Neural progenitor cell (in vitro differentiated cells): Measurements from ENCODE around the gene NFATC4. TPM values are rescaled to one million over a fixed set of nuclear protein-coding genes. Genes with fewer than 3 reads are reported as not detected.

Source experiments
- DNase-seq: peaks from one replicate; pipeline ENCODE4 v3.0.0-alpha.2; 2016; ENCODE audit warnings: low spot score
- H2AFZ ChIP-seq: fragments of 200-600 bp; sonication (generic); replicated peaks from 2 replicates; pipeline ENCODE4 v1.6.1; 2016; ENCODE audit warnings: antibody characterized with exemption
- H3F3A ChIP-seq: fragments of 200-600 bp; sonication (generic); 2 replicates; pipeline ENCODE4 v1.6.1; 2016; ENCODE audit warnings: antibody characterized with exemption, low read depth
- H3K27ac ChIP-seq: fragments of 200-600 bp; sonication (generic); 2 replicates; pipeline ENCODE4 v1.5.1; 2016; ENCODE audit warnings: mild to moderate bottlenecking
- H3K27me3 ChIP-seq: fragments of 200-600 bp; sonication (generic); 2 replicates; pipeline ENCODE4 v1.6.1; 2016; ENCODE audit warnings: mild to moderate bottlenecking, moderate library complexity
- H3K36me3 ChIP-seq: fragments of 200-600 bp; sonication (generic); 2 replicates; pipeline ENCODE4 v1.5.1; 2016
- H3K4me1 ChIP-seq: fragments of 200-600 bp; sonication (generic); 2 replicates; pipeline ENCODE4 v1.6.1; 2016; ENCODE audit warnings: mixed run types
- H3K4me2 ChIP-seq: fragments of 200-600 bp; sonication (generic); 2 replicates; pipeline ENCODE4 v1.6.1; 2016
- H3K4me3 ChIP-seq: fragments of 200-600 bp; sonication (generic); 2 replicates; pipeline ENCODE4 v1.5.1; 2016
- H3K79me2 ChIP-seq: fragments of 200-600 bp; sonication (generic); 2 replicates; pipeline ENCODE4 v1.6.1; 2016; ENCODE audit warnings: low read depth
- H3K9ac ChIP-seq: fragments of 200-600 bp; sonication (generic); 2 replicates; pipeline ENCODE4 v1.6.1; 2016
- H3K9me3 ChIP-seq: fragments of 200-600 bp; sonication (generic); 2 replicates; pipeline ENCODE4 v1.5.1; 2016; ENCODE audit warnings: low read depth
- H4K20me1 ChIP-seq: fragments of 200-600 bp; sonication (generic); 2 replicates; pipeline ENCODE4 v1.6.1; 2016; ENCODE audit warnings: low read depth
- H3K27ac Mint-ChIP-seq: 3 replicates; pipeline ENCODE4 v1.8.0; 2021; ENCODE audit warnings: mixed read lengths
- H3K27me3 Mint-ChIP-seq: 2 replicates; pipeline ENCODE4 v1.8.0; 2022; ENCODE audit warnings: low read depth, mild to moderate bottlenecking, inconsistent platforms, moderate library complexity, mixed read lengths; ENCODE audit not compliant: insufficient read depth
- H3K36me3 Mint-ChIP-seq: 3 replicates; pipeline ENCODE4 v1.8.0; 2021; ENCODE audit warnings: mixed read lengths
- H3K4me1 Mint-ChIP-seq: 3 replicates; pipeline ENCODE4 v1.8.0; 2021; ENCODE audit warnings: mixed read lengths
- H3K4me3 Mint-ChIP-seq: 3 replicates; pipeline ENCODE4 v1.8.0; 2021; ENCODE audit warnings: mild to moderate bottlenecking, moderate library complexity, mixed read lengths
- H3K9me3 Mint-ChIP-seq: 3 replicates; pipeline ENCODE4 v1.8.0; 2020; ENCODE audit warnings: mixed read lengths
- EZH2 ChIP-seq: fragments of 200-600 bp; sonication (generic); IDR thresholded peaks from 2 replicates; pipeline ENCODE4 v1.6.1; 2017; ENCODE audit warnings: antibody characterized with exemption, mild to moderate bottlenecking, moderate library complexity
- EZH2phosphoT487 ChIP-seq: fragments of 200-600 bp; sonication (generic); IDR thresholded peaks from 2 replicates; pipeline ENCODE4 v1.6.1; 2017; ENCODE audit warnings: antibody characterized with exemption
- total RNA-seq: library from RNA; depleted of rRNA; stranded (reverse); fragments of >200 nt; gene quantifications from 2 replicates; pipeline ENCODE4 v1.2.3, GENCODE V29; 2015; ENCODE audit warnings: low replicate concordance
- TF ChIP-seq, protein P1 (sequence below): fragments of 200-600 bp; sonication (generic); IDR thresholded peaks from 2 replicates; pipeline ENCODE4 v1.5.1; 2017; ENCODE audit warnings: antibody characterized with exemption, mild to moderate bottlenecking

Gene NFATC4
- total RNA-seq, 1 donor from 2014 or later: 38.2 TPM

DNA sequence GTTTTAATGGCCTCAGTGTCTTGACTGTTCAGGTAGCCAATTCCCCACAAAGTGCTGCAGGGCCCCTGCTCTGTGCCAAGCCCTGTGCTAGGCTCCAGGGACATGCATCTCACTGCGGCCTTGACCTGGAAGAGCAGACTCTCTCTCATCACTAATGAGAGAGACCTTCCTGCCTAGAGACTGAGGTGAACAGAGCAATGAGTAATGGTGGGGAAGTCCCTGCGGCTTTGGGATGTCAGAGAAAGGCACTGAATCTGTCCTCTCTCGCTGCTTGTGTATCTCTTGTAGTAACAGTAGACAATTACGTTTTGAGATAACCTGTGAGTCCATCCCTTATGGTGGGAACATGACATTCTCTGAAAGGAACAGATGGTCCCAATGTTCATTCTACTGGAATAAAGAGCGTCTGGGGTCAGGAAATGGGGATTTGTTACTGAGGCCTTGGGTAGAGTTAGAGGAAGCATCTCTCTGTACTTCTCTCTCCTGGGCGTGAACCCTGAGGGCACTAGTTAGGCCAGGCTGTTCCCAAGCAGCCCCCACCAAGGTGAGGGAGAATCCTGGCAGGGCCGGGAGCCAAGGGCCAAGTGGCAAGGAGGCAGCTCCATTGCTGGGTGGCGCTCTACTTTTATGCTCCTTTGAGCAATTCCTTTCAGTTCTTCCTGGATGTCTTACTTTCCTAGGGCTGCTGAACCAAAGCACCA lies 13.5 kb downstream of the NFATC4 start:
- Mint-ChIP-seq H3K36me3 (peaks cover 8% of the 10 kb centered on the region), H3K4me3 (no peak overlapping the region), H3K27me3 (peaks cover 10% of the 10 kb centered on the region), H3K27ac (no peak overlapping the region), H3K9me3 (no peaks in the 10 kb centered on the region), H3K4me1 (peaks cover 7% of the 10 kb centered on the region)
- no peak for DNase-seq
- H3K27ac ChIP-seq: no peak overlapping the region
- H3K9ac ChIP-seq: no peak overlapping the region
- no peaks in the 10 kb centered on the region for H3K36me3 ChIP-seq
- H3K79me2 ChIP-seq: no peaks in the 10 kb centered on the region
- no peaks in the 10 kb centered on the region for H3K9me3 ChIP-seq
- TF ChIP-seq EZH2: no peak
- TF ChIP-seq EZH2phosphoT487: no peak
- TF ChIP-seq, protein P1, sequence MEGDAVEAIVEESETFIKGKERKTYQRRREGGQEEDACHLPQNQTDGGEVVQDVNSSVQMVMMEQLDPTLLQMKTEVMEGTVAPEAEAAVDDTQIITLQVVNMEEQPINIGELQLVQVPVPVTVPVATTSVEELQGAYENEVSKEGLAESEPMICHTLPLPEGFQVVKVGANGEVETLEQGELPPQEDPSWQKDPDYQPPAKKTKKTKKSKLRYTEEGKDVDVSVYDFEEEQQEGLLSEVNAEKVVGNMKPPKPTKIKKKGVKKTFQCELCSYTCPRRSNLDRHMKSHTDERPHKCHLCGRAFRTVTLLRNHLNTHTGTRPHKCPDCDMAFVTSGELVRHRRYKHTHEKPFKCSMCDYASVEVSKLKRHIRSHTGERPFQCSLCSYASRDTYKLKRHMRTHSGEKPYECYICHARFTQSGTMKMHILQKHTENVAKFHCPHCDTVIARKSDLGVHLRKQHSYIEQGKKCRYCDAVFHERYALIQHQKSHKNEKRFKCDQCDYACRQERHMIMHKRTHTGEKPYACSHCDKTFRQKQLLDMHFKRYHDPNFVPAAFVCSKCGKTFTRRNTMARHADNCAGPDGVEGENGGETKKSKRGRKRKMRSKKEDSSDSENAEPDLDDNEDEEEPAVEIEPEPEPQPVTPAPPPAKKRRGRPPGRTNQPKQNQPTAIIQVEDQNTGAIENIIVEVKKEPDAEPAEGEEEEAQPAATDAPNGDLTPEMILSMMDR: no peak
- H4K20me1 ChIP-seq: no peaks in the 10 kb centered on the region
- no peak overlapping the region for H3K4me3 ChIP-seq
- peaks cover 16% of the 10 kb centered on the region for H3K4me1 ChIP-seq
- no peak overlapping the region for H3K4me2 ChIP-seq
- H2AFZ ChIP-seq: no peak overlapping the region
- no peaks in the 10 kb centered on the region for H3K27me3 ChIP-seq
- peaks cover 19% of the 10 kb centered on the region for H3F3A ChIP-seq

DNA sequence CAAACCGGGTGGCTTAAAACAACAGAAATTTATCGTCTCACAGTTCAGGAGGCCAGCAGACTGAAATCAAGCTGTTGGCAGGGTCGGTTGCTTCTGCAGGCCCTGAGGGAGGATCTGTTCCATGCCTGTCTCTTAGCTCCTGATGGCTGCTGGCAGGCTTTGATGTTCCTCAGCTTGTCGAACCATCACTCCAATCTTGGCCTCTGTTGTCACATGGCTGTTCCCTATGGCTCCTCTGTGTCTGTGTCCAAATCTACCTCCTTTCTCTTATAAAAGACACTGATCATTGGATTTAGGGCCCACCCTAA lies 14.0 kb downstream of the NFATC4 start:
- Histone ChIP-seq H2AFZ (no peak overlapping the region), H3K4me1 (peaks cover 11% of the 10 kb centered on the region), H3F3A (peaks cover 19% of the 10 kb centered on the region), H3K9me3 (no peaks in the 10 kb centered on the region), H3K36me3 (no peaks in the 10 kb centered on the region), H3K4me2 (no peak overlapping the region), H3K9ac (no peak overlapping the region), H4K20me1 (no peaks in the 10 kb centered on the region), H3K27ac (no peak overlapping the region), H3K27me3 (no peaks in the 10 kb centered on the region), H3K79me2 (no peaks in the 10 kb centered on the region), H3K4me3 (no peak overlapping the region)
- TF ChIP-seq EZH2phosphoT487 (no peak), EZH2 (no peak)
- TF ChIP-seq, protein P1: no peak
- peaks cover 8% of the 10 kb centered on the region for H3K27me3 Mint-ChIP-seq
- H3K27ac Mint-ChIP-seq: no peak overlapping the region
- H3K9me3 Mint-ChIP-seq: no peaks in the 10 kb centered on the region
- no peak overlapping the region for H3K4me3 Mint-ChIP-seq
- peaks cover 11% of the 10 kb centered on the region for H3K4me1 Mint-ChIP-seq
- DNase-seq: no peak
- H3K36me3 Mint-ChIP-seq: peaks cover 5% of the 10 kb centered on the region

GRCh38 chr14:24384169-24384568 lies 16.2 kb downstream of the NFATC4 start:
- H3K9me3 Mint-ChIP-seq: no peaks in the 10 kb centered on the region
- Histone ChIP-seq H2AFZ (no peak overlapping the region), H3K4me3 (no peak overlapping the region), H3K9ac (no peak overlapping the region), H3K9me3 (no peaks in the 10 kb centered on the region), H4K20me1 (no peaks in the 10 kb centered on the region), H3K4me1 (peaks cover 8% of the 10 kb centered on the region), H3K79me2 (no peaks in the 10 kb centered on the region), H3K36me3 (no peaks in the 10 kb centered on the region), H3F3A (peaks cover 14% of the 10 kb centered on the region), H3K27ac (no peak overlapping the region), H3K4me2 (no peak overlapping the region), H3K27me3 (no peaks in the 10 kb centered on the region)
- DNase-seq: no peak
- H3K36me3 Mint-ChIP-seq: no peaks in the 10 kb centered on the region
- no peak overlapping the region for H3K4me3 Mint-ChIP-seq
- H3K4me1 Mint-ChIP-seq: peaks cover 23% of the 10 kb centered on the region
- no peak overlapping the region for H3K27ac Mint-ChIP-seq
- peaks cover 8% of the 10 kb centered on the region for H3K27me3 Mint-ChIP-seq
- TF ChIP-seq EZH2phosphoT487 (no peak), EZH2 (no peak)
- TF ChIP-seq, protein P1: no peak
